Stimulated activated memory B cell treated with anti-CD40 and anti-IgM and Interleukin-4, amounts not matched to agents 10 μg/mL and 1 μg/mL and 100 μg/mL, for 72 hours (primary cell): ENCODE results near the gene COMMD2.
A peak's percentile ranks its signal among the peaks of the same experiment; 100 is the strongest.

Experiments used
- ATAC-seq: fragments of 150-1000 bp; cut with Tn5 transposase; 2 replicates; pipeline ENCODE4 v1.10.0; 2021
- H3K27ac Mint-ChIP-seq: one replicate; pipeline ENCODE4 v1.8.0; 2022; ENCODE audit warnings: mild to moderate bottlenecking, mixed read lengths
- H3K27me3 Mint-ChIP-seq: one replicate; pipeline ENCODE4 v1.8.0; 2022; ENCODE audit warnings: mixed read lengths
- H3K36me3 Mint-ChIP-seq: one replicate; pipeline ENCODE4 v1.8.0; 2022; ENCODE audit warnings: mixed read lengths
- H3K4me1 Mint-ChIP-seq: one replicate; pipeline ENCODE4 v1.8.0; 2022; ENCODE audit warnings: mixed read lengths
- H3K4me3 Mint-ChIP-seq: one replicate; pipeline ENCODE4 v1.8.0; 2022; ENCODE audit warnings: mild to moderate bottlenecking, moderate library complexity, mixed read lengths
- H3K9me3 Mint-ChIP-seq: one replicate; pipeline ENCODE4 v1.8.0; 2022; ENCODE audit warnings: mixed read lengths

Gene COMMD2

GRCh38 chr3:149736175-149736952 is 15.9 kb downstream of the COMMD2 start:
- H3K4me1 Mint-ChIP-seq = no peaks in the 10 kb centered on the region
- no peak overlapping the region for H3K27ac Mint-ChIP-seq
- H3K27me3 Mint-ChIP-seq = no peaks in the 10 kb centered on the region
- no peak overlapping the region for H3K4me3 Mint-ChIP-seq
- ATAC-seq = no peak
- peaks cover 13% of the 10 kb centered on the region for H3K36me3 Mint-ChIP-seq
- H3K9me3 Mint-ChIP-seq = no peaks in the 10 kb centered on the region

- H3K36me3 Mint-ChIP-seq = no peaks in the 10 kb centered on the region
- no peaks in the 10 kb centered on the region for H3K9me3 Mint-ChIP-seq
- no peak overlapping the region for H3K4me3 Mint-ChIP-seq
- no peaks in the 10 kb centered on the region for H3K27me3 Mint-ChIP-seq
- H3K27ac Mint-ChIP-seq = no peak overlapping the region
- no peaks in the 10 kb centered on the region for H3K4me1 Mint-ChIP-seq
- no peak for ATAC-seq
Measured at GRCh38 chr3:149732234-149732633, 20.1 kb downstream of the COMMD2 start.

GRCh38 chr3:149727656-149728055 is 24.6 kb downstream of the COMMD2 start:
- Mint-ChIP-seq H3K36me3 (peaks cover 9% of the 10 kb centered on the region), H3K4me1 (no peaks in the 10 kb centered on the region), H3K27me3 (no peaks in the 10 kb centered on the region), H3K9me3 (peaks cover 2% of the 10 kb centered on the region), H3K4me3 (no peak overlapping the region), H3K27ac (no peak overlapping the region)
- no peak for ATAC-seq

DNA sequence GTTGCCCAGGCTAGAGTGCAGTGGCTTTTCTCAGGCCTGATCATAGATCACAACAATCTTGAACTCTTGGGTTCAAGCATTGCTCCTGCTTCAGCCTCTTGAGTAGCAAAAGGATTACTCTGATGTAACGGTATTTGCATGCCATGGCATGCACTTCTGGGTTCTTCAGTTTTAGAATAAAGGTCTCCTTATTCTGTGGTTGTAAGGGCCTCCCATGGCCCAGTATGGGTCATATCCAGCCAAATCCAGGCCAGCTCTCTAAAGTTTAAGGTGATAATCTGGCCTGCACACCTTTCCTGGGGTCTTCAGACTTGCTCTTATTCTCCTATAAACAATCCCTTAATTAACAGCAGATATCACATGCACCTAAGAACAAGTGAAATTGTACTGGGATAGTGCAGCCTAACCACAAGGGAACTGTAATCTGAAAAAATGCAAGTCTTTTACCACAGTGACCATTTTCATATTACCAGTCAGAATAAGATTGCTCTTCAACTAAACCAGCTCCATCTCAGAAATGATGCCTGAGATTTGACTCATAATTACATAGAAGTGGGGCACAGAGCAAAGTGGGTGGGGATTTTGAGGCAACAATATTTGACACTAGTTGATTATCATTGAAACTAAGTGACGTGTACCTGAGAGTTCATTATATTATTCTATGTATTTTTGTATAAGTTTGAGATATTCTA is 25.4 kb downstream of the COMMD2 start:
- H3K4me3 Mint-ChIP-seq = no peak overlapping the region

GRCh38 chr3:149723781-149724180 is 28.5 kb downstream of the COMMD2 start:
- no peak overlapping the region for H3K4me3 Mint-ChIP-seq
- no peaks in the 10 kb centered on the region for H3K27me3 Mint-ChIP-seq
- no peak for ATAC-seq
- no peak overlapping the region for H3K27ac Mint-ChIP-seq
- no peaks in the 10 kb centered on the region for H3K4me1 Mint-ChIP-seq
- peaks cover 22% of the 10 kb centered on the region for H3K36me3 Mint-ChIP-seq
- H3K9me3 Mint-ChIP-seq = peaks cover 9% of the 10 kb centered on the region

More for the DNA sequence above, 25.4 kb downstream of the COMMD2 start:
- Mint-ChIP-seq H3K36me3 (peaks cover 16% of the 10 kb centered on the region), H3K9me3 (peaks cover 9% of the 10 kb centered on the region), H3K27ac (no peak overlapping the region), H3K27me3 (no peaks in the 10 kb centered on the region), H3K4me1 (no peaks in the 10 kb centered on the region)
- no peak for ATAC-seq

- Mint-ChIP-seq H3K4me1 (no peaks in the 10 kb centered on the region), H3K4me3 (no peak overlapping the region), H3K27me3 (no peaks in the 10 kb centered on the region), H3K36me3 (peaks cover 22% of the 10 kb centered on the region), H3K9me3 (peaks cover 9% of the 10 kb centered on the region), H3K27ac (no peak overlapping the region)
- no peak for ATAC-seq
Measured at GRCh38 chr3:149720918-149721317, 31.4 kb downstream of the COMMD2 start.

DNA sequence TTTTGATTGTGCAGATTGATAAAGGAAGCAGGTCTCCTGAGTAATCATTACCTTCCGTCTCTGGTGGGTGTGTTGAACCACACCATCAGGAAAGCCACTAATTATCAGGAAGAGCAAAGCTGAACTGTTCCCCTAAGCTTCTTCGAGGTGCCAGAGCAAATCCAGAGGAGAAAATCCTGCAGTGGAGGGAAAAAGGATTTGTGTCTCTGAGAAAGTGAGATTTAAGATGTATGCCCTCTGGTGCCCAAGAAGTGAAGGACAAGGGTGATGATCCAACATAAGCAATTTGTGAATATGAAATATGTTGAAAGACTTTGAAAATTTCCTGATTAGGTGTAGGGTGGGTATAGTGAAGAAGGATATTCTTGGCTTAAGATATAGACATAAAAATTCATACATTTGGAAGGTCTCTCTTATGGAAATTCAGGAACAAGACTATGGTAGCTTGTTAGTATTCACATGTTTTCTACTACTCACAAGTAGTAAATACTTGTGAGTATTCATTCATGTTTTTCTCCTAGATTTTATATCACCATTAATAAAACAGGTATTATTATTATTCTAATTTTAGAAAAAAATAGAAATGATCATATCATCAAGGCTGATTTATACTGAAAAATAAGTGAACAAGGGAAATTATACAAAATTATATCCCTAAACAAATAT is 34.8 kb downstream of the COMMD2 start:
- Mint-ChIP-seq H3K27ac (no peak overlapping the region), H3K4me3 (peak overlapping the region; percentile 45), H3K27me3 (no peaks in the 10 kb centered on the region), H3K9me3 (peaks cover 5% of the 10 kb centered on the region), H3K36me3 (peaks cover 12% of the 10 kb centered on the region), H3K4me1 (no peaks in the 10 kb centered on the region)
- no peak for ATAC-seq

- H3K4me3 Mint-ChIP-seq = peak overlapping the region; percentile 45
- H3K36me3 Mint-ChIP-seq = peaks cover 6% of the 10 kb centered on the region
- H3K4me1 Mint-ChIP-seq = no peaks in the 10 kb centered on the region
- no peak overlapping the region for H3K27ac Mint-ChIP-seq
- no peak for ATAC-seq
- H3K9me3 Mint-ChIP-seq = no peaks in the 10 kb centered on the region
- no peaks in the 10 kb centered on the region for H3K27me3 Mint-ChIP-seq
Measured at GRCh38 chr3:149716984-149717383, 35.3 kb downstream of the COMMD2 start.

DNA sequence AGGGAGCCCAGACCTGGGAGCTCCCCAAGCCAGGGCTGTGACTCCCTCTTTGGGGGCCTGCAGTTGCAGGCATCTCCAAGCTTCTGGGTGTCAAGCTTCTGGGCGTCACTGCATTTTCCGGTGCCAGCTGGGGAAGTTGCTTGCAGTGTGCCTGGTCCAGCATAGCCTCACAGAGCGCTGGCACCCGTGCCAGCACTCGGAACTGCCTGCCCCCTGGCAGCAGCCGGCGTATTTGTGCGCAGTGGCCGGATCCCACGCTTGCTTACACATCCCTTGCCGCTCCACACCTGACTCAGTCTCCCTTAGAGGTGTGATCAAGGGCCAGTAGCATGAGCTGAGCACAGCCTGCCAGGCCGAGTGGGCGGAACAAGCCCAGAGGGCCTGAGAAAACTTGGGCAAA is 37.0 kb downstream of the COMMD2 start:
- Mint-ChIP-seq H3K36me3 (no peaks in the 10 kb centered on the region), H3K4me1 (no peaks in the 10 kb centered on the region), H3K27me3 (no peaks in the 10 kb centered on the region), H3K4me3 (no peak overlapping the region), H3K27ac (no peak overlapping the region), H3K9me3 (no peaks in the 10 kb centered on the region)
- no peak for ATAC-seq

- H3K36me3 Mint-ChIP-seq = no peaks in the 10 kb centered on the region
- no peaks in the 10 kb centered on the region for H3K4me1 Mint-ChIP-seq
- ATAC-seq = peak; percentile 31
- H3K27me3 Mint-ChIP-seq = no peaks in the 10 kb centered on the region
- H3K9me3 Mint-ChIP-seq = no peaks in the 10 kb centered on the region
- H3K4me3 Mint-ChIP-seq = no peak overlapping the region
- H3K27ac Mint-ChIP-seq = no peak overlapping the region
Measured at GRCh38 chr3:149713730-149714654, 38.3 kb downstream of the COMMD2 start.

DNA sequence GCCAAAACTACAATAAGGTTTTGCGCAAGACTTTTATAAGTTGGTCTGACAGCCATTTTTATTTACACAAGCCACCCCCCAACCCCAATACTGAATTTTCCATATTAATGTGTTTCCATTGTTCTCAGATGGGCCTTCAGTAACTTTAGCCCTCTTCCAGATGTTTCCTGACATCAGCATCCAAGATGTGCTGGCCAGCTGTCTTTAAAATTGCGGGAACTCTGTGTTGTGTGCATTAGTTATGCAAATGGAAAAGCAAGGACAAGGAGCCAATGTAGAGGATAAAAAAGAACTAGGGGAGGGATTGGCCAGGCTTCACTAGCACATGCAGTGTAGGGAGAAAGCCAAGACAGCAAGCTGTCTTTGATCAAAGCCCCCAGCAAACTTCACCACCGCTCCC is 45.4 kb downstream of the COMMD2 start:
- no peak overlapping the region for H3K27ac Mint-ChIP-seq
- ATAC-seq = no peak
- no peak overlapping the region for H3K4me3 Mint-ChIP-seq
- H3K4me1 Mint-ChIP-seq = no peaks in the 10 kb centered on the region
- H3K9me3 Mint-ChIP-seq = no peaks in the 10 kb centered on the region
- H3K27me3 Mint-ChIP-seq = no peaks in the 10 kb centered on the region
- H3K36me3 Mint-ChIP-seq = no peaks in the 10 kb centered on the region

DNA sequence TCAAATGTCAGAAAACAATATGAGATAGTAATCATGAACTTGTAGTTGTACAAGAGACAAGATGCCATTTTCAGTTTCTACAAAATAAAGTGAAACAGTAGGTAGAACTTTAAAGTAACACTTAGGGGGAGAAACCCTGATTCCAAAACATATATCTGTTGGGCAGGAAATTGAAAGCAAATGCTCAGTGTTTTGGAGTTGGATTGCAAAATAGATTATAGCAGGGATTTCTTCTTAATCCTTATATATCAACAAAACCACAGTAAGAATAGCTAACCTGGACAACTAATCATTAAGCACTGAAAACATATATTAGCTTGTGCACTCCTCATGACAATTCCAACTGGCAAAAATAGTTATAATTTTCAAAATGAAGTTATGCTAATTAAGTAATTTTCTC is 46.9 kb downstream of the COMMD2 start:
- H3K36me3 Mint-ChIP-seq = no peaks in the 10 kb centered on the region
- H3K4me1 Mint-ChIP-seq = no peaks in the 10 kb centered on the region
- no peak for ATAC-seq
- H3K4me3 Mint-ChIP-seq = no peak overlapping the region
- H3K27me3 Mint-ChIP-seq = no peaks in the 10 kb centered on the region
- H3K27ac Mint-ChIP-seq = no peak overlapping the region
- no peaks in the 10 kb centered on the region for H3K9me3 Mint-ChIP-seq

DNA sequence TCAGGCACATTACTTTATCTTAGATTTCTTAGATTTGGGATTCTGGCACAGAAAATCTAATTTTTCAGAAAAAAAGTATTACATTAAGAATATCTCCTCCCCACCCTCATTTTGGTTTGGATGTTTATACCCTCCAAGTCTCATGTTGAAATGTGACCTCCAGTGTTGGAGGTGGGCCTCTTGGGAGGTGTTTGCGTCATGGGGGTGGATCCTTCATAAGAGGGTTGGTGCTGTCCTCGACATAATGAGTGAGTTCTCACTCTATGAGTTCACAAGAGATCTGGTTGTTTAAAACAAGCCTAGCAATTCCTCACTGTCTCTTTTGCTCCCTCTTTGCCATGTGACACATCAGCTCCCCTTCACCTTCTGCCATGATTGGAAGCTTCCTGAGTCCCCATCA is 48.8 kb downstream of the COMMD2 start:
- peaks cover 6% of the 10 kb centered on the region for H3K36me3 Mint-ChIP-seq
- H3K27ac Mint-ChIP-seq = no peak overlapping the region
- no peaks in the 10 kb centered on the region for H3K4me1 Mint-ChIP-seq
- no peak for ATAC-seq
- peaks cover 3% of the 10 kb centered on the region for H3K9me3 Mint-ChIP-seq
- H3K27me3 Mint-ChIP-seq = no peaks in the 10 kb centered on the region
- H3K4me3 Mint-ChIP-seq = no peak overlapping the region

- no peak for ATAC-seq
- H3K9me3 Mint-ChIP-seq = peaks cover 7% of the 10 kb centered on the region
- H3K27ac Mint-ChIP-seq = no peak overlapping the region
- no peaks in the 10 kb centered on the region for H3K27me3 Mint-ChIP-seq
- no peak overlapping the region for H3K4me3 Mint-ChIP-seq
- peaks cover 6% of the 10 kb centered on the region for H3K36me3 Mint-ChIP-seq
- H3K4me1 Mint-ChIP-seq = no peaks in the 10 kb centered on the region
Measured at GRCh38 chr3:149702691-149703441, 49.4 kb downstream of the COMMD2 start.
